ENCODE results near the gene ING5. TPM values are rescaled to one million over a fixed set of nuclear protein-coding genes. Genes with fewer than 3 reads are reported as not detected.

ING5 gene
- polyA plus RNA-seq, 5 donors, result 36.7 to 46.9 (median 43.2) TPM

GRCh38 chr2:241671457-241672240 lies 30.2 kb upstream of the ING5 start:
- no peak for DNase-seq

DNA sequence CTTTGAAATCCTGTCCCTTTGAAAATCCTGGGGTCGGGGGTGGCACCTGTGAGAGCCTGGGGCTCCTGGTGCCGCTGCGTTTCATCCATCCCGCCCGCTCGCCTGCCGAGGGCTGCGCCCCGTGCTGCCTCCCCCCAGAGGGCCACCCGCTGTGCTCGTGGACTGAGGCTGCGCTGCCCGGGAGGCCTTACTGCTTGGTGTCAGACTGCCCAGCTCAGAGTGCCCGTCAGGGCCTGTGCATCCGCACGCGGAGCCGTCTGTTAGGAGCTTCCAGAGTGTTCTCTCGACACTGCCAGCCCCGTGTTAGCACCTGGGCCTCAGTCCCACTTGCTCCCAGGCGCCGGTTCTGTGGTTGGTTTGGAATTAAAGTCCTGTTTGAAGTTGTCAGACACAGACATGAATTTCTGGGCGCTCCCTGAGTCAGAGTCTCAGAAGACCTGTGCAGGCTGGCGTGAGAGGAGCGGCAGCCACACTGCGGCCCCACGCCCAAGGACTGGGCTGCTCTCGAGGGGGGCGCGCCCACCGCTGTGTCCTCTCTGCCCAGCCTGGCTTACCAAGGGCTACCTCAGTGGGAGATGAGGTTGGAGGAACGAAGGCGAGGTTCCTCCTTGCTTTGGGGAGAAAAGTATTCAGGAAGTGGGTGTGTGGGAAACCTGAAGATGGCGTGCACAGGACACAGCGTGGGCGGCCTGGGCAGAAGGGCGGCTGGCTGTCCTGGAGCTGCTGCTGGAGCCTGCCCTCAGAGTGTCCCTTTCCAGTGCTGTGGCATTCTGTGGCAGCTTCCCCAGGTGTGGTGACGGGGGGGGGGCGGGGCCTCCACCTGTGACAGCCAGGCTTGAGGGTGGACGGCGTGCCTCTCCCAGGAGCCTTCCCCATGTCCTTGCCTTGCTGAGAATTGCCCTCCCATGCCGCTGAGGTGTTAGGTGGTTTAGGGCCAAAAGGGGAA lies 29.3 kb upstream of the ING5 start:
- no peak for DNase-seq

DNA sequence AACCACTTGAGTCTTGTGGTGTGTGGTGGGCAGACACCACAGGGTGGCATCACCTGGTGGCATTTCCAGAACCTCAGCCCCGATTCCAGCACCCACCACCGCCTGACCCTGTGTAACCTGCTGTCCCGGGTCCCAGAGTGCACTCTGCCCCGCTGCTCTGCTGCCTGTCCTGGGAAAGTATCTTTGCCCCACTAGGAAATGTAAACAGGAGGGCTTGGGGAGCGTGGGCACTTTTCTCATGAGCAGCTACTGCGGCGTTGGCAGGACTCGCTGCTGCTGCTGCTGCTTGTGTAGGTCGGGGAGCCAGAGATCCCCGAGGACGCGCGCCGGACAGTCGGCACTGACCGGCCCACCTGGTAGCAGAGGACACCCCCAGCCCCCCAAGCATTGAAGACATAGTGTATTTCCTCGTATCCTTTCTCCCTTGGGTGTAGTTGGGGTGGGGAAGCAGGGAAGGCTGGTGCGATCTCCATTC lies 28.6 kb upstream of the ING5 start:
- no peak for DNase-seq

- no peak for DNase-seq
Measured at GRCh38 chr2:241673797-241674725, 27.8 kb upstream of the ING5 start.

DNA sequence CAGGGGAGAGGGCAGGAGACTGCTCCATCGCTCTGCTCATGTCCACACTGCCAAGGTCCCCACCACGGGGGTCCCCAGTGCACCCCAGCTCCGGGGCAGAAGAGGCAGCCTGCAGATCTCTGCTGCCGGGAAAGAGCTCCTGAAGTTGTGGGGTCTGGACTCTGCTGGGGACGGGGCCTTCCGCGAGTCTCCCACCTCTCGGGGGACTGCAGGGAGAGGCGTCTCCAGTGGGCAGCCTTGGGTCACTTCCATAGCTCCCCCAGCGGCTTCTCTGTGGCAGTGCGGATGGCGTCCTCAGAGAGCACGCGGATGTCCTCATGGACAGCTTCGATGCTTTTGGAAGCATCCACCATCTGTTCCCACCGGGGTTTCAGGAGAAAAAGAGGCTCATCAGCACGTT lies 26.0 kb upstream of the ING5 start:
- no peak for DNase-seq

DNA sequence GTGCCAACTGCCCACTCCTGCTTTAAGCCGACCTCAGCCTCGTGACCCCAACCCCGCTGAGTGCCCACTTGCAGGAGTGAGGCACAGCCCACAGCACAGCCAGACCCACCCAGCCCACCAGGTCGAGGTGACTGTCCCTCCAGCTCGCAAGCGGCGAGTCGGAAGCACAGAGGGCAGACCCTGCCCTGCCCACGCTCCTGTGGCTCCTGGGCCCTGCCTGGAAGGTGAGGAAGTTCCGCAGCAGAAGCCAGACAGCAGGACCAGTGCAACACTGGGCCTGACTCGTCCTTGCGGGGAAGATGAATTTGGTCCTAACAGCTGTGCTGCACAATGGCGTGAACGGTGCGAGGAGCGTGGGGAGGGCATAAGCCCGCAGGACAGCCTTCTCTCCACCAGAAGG lies 25.2 kb upstream of the ING5 start:
- no peak for DNase-seq

DNA sequence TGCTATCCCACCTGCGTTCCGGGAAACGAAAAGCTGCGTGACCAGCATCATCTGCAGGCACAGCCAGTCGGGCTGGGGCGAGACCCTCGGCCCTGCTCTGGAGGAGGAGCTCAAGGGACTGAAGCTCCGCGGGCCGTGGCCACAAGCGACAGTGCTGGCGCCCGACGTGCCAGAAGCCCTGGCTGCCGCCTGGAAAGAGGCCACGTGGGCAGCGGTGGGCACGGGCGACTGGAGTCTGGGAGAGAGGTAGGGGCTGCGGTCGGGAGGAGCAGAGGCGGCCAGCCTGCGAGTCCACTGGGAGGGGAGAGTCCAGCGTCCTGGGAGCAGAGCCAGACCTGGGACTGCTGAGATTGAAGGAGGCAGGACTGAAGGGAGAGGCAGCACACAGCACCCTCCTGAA lies 24.4 kb upstream of the ING5 start:
- DNase-seq, result no peak

DNA sequence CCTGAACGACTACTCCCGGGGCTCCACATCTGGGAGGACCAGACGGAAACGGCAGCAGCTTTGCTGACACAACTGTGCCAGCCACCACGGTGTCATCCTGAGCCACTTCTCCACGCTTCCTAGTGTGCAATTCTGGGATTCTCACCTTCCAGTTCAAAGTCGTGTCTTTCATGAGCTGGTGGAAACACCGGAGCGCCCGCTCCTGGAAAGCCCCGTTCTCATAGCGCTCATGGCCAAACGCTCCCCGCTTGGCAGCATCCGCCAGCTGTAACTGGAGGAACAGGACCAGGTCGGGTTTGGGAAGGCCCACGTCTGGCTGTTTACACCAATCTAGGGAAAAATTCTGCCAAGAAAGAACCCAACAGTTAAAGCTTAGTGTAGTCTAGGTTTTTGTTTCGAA lies 23.5 kb upstream of the ING5 start:
- no peak for DNase-seq

GRCh38 chr2:241678784-241679540 lies 22.9 kb upstream of the ING5 start:
- DNase-seq, result no peak

- DNase-seq, result no peak
Measured at GRCh38 chr2:241680044-241680443, 21.8 kb upstream of the ING5 start.

GRCh38 chr2:241680827-241681599 lies 20.8 kb upstream of the ING5 start:
- DNase-seq, result no peak

- DNase-seq, result no peak
Measured at GRCh38 chr2:241686324-241686649, 15.6 kb upstream of the ING5 start.

GRCh38 chr2:241686650-241687425 lies 15.0 kb upstream of the ING5 start, which contains the start of gene DTYMK:
Gene DTYMK, minus strand, starts transcription at chr2:241686815. Its CDS starts 32 bp downstream, at chr2:241686783.
- DNase-seq, result peak; percentile 95

DNA sequence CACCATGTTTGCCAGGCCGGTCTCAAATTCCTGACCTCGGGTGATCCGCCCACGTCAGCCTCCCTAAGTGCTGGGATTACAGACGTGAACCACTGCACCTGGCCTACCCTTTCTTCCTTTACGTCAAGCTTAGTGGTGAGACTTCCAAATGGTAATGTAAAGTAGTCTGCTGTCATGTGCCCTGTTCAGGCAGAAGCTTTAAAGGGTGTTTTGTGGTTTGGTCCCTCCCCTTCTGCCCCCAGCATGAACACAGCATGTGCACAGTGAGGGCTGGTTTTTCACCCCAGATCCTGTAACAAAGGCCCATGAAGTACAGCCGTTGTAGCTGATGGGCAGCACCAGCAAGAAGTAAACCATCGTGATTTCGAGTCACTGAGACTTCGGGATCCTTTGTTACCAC lies 12.5 kb upstream of the ING5 start:
- no peak for DNase-seq

DNA sequence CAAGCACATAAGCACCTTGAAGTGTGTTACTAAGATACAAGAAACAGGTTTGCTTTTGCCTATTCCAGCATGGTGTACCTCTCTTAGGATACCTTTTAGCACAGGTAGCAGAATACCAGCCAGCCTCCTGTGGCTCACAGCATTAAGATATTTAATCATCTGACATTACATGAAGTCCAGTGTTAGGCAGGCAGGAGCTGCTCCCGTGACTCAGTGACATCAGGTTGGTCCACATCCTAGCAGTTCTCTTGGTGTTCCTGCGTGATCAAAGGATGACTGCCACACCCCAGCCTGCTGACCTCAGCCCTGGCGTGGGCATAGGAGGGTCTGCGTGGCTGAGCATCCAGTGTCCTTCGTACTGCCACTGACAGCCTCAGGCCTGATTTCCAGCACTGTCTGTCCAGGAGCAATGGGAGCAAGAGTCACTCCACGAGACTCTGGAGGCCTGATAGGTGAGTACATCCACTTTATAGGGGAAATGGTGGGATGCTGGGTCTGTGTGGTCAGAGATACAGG lies 11.6 kb upstream of the ING5 start:
- DNase-seq, result no peak

DNA sequence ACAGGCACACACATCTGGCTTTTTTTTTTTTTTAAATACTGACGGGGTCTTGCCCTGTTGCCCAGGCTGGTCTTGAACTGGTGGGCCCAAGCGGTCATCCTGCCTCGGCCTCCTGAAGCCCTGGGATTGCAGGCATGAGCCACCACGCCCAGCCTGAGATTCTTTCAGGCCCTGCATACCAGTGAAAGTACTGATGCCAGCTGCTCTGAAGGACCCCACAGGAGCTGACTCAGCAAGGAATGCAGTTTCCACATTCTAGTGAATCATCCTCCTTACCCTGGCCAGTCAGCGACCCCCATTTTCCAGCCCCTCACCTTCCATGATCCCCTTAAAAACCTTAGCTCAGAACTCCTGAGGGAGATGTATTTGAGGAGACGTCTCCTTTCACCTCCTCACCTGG lies 9.4 kb upstream of the ING5 start:
- DNase-seq, result no peak

DNA sequence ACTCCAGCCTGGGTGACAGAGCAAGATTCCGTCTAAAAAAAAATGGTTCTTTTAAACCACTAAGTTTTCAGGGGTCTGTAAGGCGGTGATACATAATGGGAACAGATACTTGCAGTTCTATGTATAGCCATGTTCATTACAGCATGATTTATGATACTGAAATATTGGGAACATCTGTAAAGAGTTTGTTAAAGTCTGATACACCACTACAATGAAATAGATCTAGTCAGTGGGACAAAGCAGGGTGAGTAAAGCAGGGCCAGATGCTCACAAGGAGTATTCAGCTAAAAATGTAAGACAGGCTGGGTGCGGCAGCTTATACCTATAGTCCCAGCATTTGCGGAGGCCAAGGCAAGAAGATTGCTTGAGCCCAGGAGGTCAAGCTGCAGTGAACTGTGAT lies 6.2 kb upstream of the ING5 start:
- DNase-seq, result no peak

DNA sequence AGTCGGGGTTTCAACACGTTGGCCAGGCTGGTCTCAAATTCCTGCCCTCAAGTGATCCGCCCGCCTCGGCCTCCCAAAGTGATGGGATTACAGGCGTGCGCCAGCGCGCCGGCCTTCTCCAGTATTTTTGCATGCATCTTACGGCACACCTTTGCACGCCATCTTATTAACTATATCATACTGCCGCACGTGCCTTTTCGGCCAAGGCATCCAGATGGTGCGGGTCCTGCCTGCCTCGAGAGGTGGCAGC lies 765 bp upstream of the ING5 start:
- DNase-seq, result no peak

Measured in right lung (tissue), 5 donors.